IMR-90 (cell line): ENCODE results near the gene SLC44A5. TPM values are rescaled to one million over a fixed set of nuclear protein-coding genes. Genes with fewer than 3 reads are reported as not detected.

Source experiments
- ATAC-seq: fragments of 200-7000 bp; cut with Tn5 transposase; 2 replicates; pipeline ENCODE4 v1.9.1; 2020; ENCODE audit warnings: low read depth, mild to moderate bottlenecking, moderate library complexity
- BruUV-seq: library from RNA; stranded (reverse); fragments of 400-500 nt; replicated peaks from 2 replicates; lab custom pipeline; 2021; lab: Mats Ljungman, UMichigan
- CTCF ChIA-PET: fragments of 300-600 bp; formaldehyde crosslinking; extraction: SDS; loops from one replicate; lab custom pipeline; 2021; ENCODE audit warnings: antibody characterized with exemption; lab: Yijun Ruan, JAX
- POLR2A ChIA-PET: fragments of 300-600 bp; sonication (Branson Sonifier 250); formaldehyde crosslinking; loops from one replicate; lab custom pipeline; 2022; ENCODE audit warnings: antibody characterized with exemption; ENCODE audit not compliant: unreplicated experiment; lab: Charles Lee
- DNase-seq: peaks from one replicate; pipeline ENCODE4 v3.0.0; 2013
- H2AFZ ChIP-seq: replicated peaks from 2 replicates; pipeline ENCODE3; 2013; ENCODE audit warnings: low read length, mild to moderate bottlenecking; ENCODE audit not compliant: poor library complexity
- H2AK5ac ChIP-seq: 2 replicates; pipeline ENCODE4 v1.6.1; 2013; ENCODE audit warnings: low read depth, low read length, inconsistent platforms
- H2AK9ac ChIP-seq: replicated peaks from 2 replicates; pipeline ENCODE3; 2013; ENCODE audit warnings: mild to moderate bottlenecking, low read depth, low read length, moderate library complexity; ENCODE audit not compliant: poor library complexity
- H2BK120ac ChIP-seq: 2 replicates; pipeline ENCODE4 v1.6.1; 2013; ENCODE audit warnings: low read depth, low read length, inconsistent platforms
- H2BK15ac ChIP-seq: 3 replicates; pipeline ENCODE4 v1.6.1; 2013; ENCODE audit warnings: low read depth, low read length, inconsistent platforms
- H2BK20ac ChIP-seq: 2 replicates; pipeline ENCODE4 v1.6.1; 2013; ENCODE audit warnings: low read depth, mild to moderate bottlenecking, inconsistent platforms, low read length, moderate library complexity
- H2BK5ac ChIP-seq: 2 replicates; pipeline ENCODE4 v1.6.1; 2013; ENCODE audit warnings: mild to moderate bottlenecking, low read depth, low read length, inconsistent platforms; ENCODE audit not compliant: poor library complexity, severe bottlenecking
- H3K14ac ChIP-seq: replicated peaks from 2 replicates; pipeline ENCODE4 v1.6.1; 2013; ENCODE audit warnings: low read depth, low read length, inconsistent platforms
- H3K18ac ChIP-seq: 2 replicates; pipeline ENCODE4 v1.6.1; 2013; ENCODE audit warnings: low read depth, low read length, control low read depth
- H3K23ac ChIP-seq: 2 replicates; pipeline ENCODE4 v1.6.1; 2013; ENCODE audit warnings: low read depth, low read length, inconsistent platforms
- H3K27ac ChIP-seq: 2 replicates; pipeline ENCODE4 v1.5.1; 2013; ENCODE audit warnings: mild to moderate bottlenecking, control low read depth, low read length; ENCODE audit not compliant: insufficient read depth
- H3K27me3 ChIP-seq: 2 replicates; pipeline ENCODE4 v1.6.1; 2013; ENCODE audit warnings: low read length; ENCODE audit not compliant: control insufficient read depth, insufficient read depth
- H3K36me3 ChIP-seq: 2 replicates; pipeline ENCODE4 v1.6.1; 2013; ENCODE audit warnings: low read length, mixed read lengths; ENCODE audit not compliant: control insufficient read depth, insufficient read depth
- H3K4ac ChIP-seq: 2 replicates; pipeline ENCODE4 v1.6.1; 2013; ENCODE audit warnings: low read depth, low read length, inconsistent platforms
- H3K4me1 ChIP-seq: 2 replicates; pipeline ENCODE4 v1.6.1; 2013; ENCODE audit warnings: low read length, mixed read lengths; ENCODE audit not compliant: control insufficient read depth, insufficient read depth
- H3K4me2 ChIP-seq: 2 replicates; pipeline ENCODE4 v1.6.1; 2013; ENCODE audit warnings: low read depth, mild to moderate bottlenecking, control low read depth, low read length, moderate library complexity
- H3K4me3 ChIP-seq: 2 replicates; pipeline ENCODE4 v1.5.1; 2013; ENCODE audit warnings: low read depth, mild to moderate bottlenecking, control low read depth, low read length, moderate library complexity; ENCODE audit not compliant: insufficient read depth
- H3K56ac ChIP-seq: 2 replicates; pipeline ENCODE4 v1.6.1; 2013; ENCODE audit warnings: low read length, inconsistent platforms; ENCODE audit not compliant: insufficient read depth; ENCODE audit errors: extremely low read depth
- H3K79me1 ChIP-seq, 2 experiments: 2 replicates each; pipeline ENCODE4 v1.6.1; 2013; ENCODE audit warnings: low read length in 2 of 2, inconsistent platforms in 1 of 2, low read depth in 1 of 2
- H3K9ac ChIP-seq: 2 replicates; pipeline ENCODE4 v1.6.1; 2013; ENCODE audit warnings: low read depth, low read length, control low read depth
- H3K9me1 ChIP-seq: 2 replicates; pipeline ENCODE4 v1.6.1; 2013; ENCODE audit warnings: low read length, inconsistent platforms; ENCODE audit not compliant: insufficient read depth
- H3K9me3 ChIP-seq: 2 replicates; pipeline ENCODE4 v1.6.1; 2013; ENCODE audit warnings: low read length; ENCODE audit not compliant: control insufficient read depth, insufficient read depth
- H4K20me1 ChIP-seq: 2 replicates; pipeline ENCODE4 v1.6.1; 2013; ENCODE audit warnings: low read length, inconsistent platforms; ENCODE audit not compliant: insufficient read depth
- H4K5ac ChIP-seq: 2 replicates; pipeline ENCODE4 v1.6.1; 2013; ENCODE audit warnings: mild to moderate bottlenecking, low read depth, low read length, control low read depth
- H4K8ac ChIP-seq, 2 experiments: 2 replicates each; pipeline ENCODE4 v1.6.1; 2013; ENCODE audit warnings: low read depth in 2 of 2, low read length in 2 of 2, control low read depth in 1 of 2, inconsistent platforms in 1 of 2
- H4K91ac ChIP-seq: 2 replicates; pipeline ENCODE4 v1.6.1; 2013; ENCODE audit warnings: low read depth, low read length, inconsistent platforms; ENCODE audit not compliant: insufficient read depth
- MAZ ChIP-seq: IDR thresholded peaks from 2 replicates; pipeline ENCODE4 v1.6.1; 2012; ENCODE audit warnings: low read depth, mild to moderate bottlenecking, low read length, improper control_type of control experiment, moderate library complexity, borderline replicate concordance
- MXI1 ChIP-seq: IDR thresholded peaks from 2 replicates; pipeline ENCODE4 v1.6.1; 2012; ENCODE audit warnings: low read depth, mild to moderate bottlenecking, low read length, moderate library complexity, borderline replicate concordance
- WGBS, 2 experiments: methylation state at CpG; one replicate each; pipeline versions ENCODE4 v1.1.5 to v1.1.7; 2013; ENCODE audit warnings: missing lambda C conversion rate in 2 of 2; ENCODE audit not compliant: insufficient read length in 1 of 2; ENCODE audit errors: extremely low coverage in 2 of 2; 5-methylcytosine and 5-hydroxymethylcytosine counted together
- dilution Hi-C: fragments of 300-500 bp; cut with HindIII; formaldehyde crosslinking; loops from one replicate; pipeline ENCODE4 v1.14.3; 2018; ENCODE audit warnings: low sequenced_read_pairs; ENCODE audit not compliant: unreplicated experiment
- in situ Hi-C: fragments of 300-500 bp; cut with MboI; formaldehyde crosslinking; loops from 3 replicates; pipeline ENCODE4 v1.14.3; 2019; ENCODE audit warnings: low sequenced_read_pairs, inconsistent platforms, mixed read lengths
- intact Hi-C: fragments of 100-400 bp; cut with micrococcal nuclease; formaldehyde crosslinking; loops from 2 replicates; pipeline ENCODE4 v1.10.0; 2022
- polyA plus RNA-seq, 3 experiments: library from polyadenylated mRNA; depleted of rRNA; stranded (reverse); fragments of >200 nt; gene quantifications; 2 replicates each; pipeline ENCODE4 v1.2.3, GENCODE V29; 2012; ENCODE audit warnings: low replicate concordance in 1 of 3
- total RNA-seq: library from RNA; depleted of rRNA; stranded (reverse); fragments of >200 nt; gene quantifications from 2 replicates; pipeline ENCODE4 v1.2.3, GENCODE V29; 2012
- TF ChIP-seq, protein P1 (sequence below): conservative IDR thresholded peaks from 2 replicates; pipeline ENCODE4 v1.5.1; 2012; ENCODE audit warnings: mild to moderate bottlenecking, low read depth, low read length, improper control_type of control experiment

The SLC44A5 gene
- total and polyA plus RNA-seq, 2 of the 4 experiments (the other 2 are of a cell fraction) = under 0.01 TPM; not detected in 1

GRCh38 chr1:75472971-75473603, 137.8 kb downstream of the SLC44A5 start:
- no TSS peak for BruUV-seq
- in situ Hi-C loops = no loop called here
- H3K4me2 ChIP-seq = no peak overlapping the region

More at GRCh38 chr1:75472971-75473603, 137.8 kb downstream of the SLC44A5 start:
- Histone ChIP-seq H2BK5ac (no peak overlapping the region), H3K56ac (no peak overlapping the region), H3K9me3 (peaks cover 4% of the 10 kb centered on the region; the same call in 1 of the 2 replicates), H2AFZ (no peak overlapping the region), H2BK20ac (no peak overlapping the region), H3K36me3 (no peaks in the 10 kb centered on the region), H4K8ac (no peak overlapping the region), H4K5ac (no peak overlapping the region), H2AK9ac (no peak overlapping the region), H3K27ac (no peak overlapping the region), H3K18ac (no peak overlapping the region), H3K4ac (no peak overlapping the region), H3K23ac (no peak overlapping the region), H3K79me1 (no peaks in the 10 kb centered on the region), H3K4me1 (no peaks in the 10 kb centered on the region), H4K20me1 (no peaks in the 10 kb centered on the region), H3K9me1 (no peaks in the 10 kb centered on the region), H2AK5ac (no peak overlapping the region), H2BK120ac (no peak overlapping the region), H3K4me3 (no peak overlapping the region), H3K9ac (no peak overlapping the region), H2BK15ac (no peak overlapping the region), H3K27me3 (no peaks in the 10 kb centered on the region), H4K91ac (no peak overlapping the region), H3K14ac (no peak overlapping the region)
- TF ChIP-seq, protein P1, sequence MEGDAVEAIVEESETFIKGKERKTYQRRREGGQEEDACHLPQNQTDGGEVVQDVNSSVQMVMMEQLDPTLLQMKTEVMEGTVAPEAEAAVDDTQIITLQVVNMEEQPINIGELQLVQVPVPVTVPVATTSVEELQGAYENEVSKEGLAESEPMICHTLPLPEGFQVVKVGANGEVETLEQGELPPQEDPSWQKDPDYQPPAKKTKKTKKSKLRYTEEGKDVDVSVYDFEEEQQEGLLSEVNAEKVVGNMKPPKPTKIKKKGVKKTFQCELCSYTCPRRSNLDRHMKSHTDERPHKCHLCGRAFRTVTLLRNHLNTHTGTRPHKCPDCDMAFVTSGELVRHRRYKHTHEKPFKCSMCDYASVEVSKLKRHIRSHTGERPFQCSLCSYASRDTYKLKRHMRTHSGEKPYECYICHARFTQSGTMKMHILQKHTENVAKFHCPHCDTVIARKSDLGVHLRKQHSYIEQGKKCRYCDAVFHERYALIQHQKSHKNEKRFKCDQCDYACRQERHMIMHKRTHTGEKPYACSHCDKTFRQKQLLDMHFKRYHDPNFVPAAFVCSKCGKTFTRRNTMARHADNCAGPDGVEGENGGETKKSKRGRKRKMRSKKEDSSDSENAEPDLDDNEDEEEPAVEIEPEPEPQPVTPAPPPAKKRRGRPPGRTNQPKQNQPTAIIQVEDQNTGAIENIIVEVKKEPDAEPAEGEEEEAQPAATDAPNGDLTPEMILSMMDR = no peak
- no peak for TF ChIP-seq MXI1
- TF ChIP-seq MAZ = no peak
- DNase-seq = no peak
- CTCF ChIA-PET = no interaction called here
- dilution Hi-C loops = no loop called here
- POLR2A ChIA-PET = no interaction called here
- ATAC-seq = no peak
- intact Hi-C loops = no loop called here
- WGBS, 2 experiments = no CpG with 5 or more reads among the region's 4 CpGs
